T1000 (cell line): ENCODE data around the gene SLC34A1.
A peak's percentile ranks its signal among the peaks of the same experiment; 100 is the strongest.
"Not testable (repeated sequence)": the region's sequence is repeated elsewhere in the genome, so short reads cannot be mapped to it uniquely, and the experiment has no call there.

Experiments
- DNase-seq: peaks from one replicate; lab custom pipeline; 2025; ENCODE audit warnings: mixed read lengths; lab: John Stamatoyannopoulos, UW

The SLC34A1 gene

GRCh38 chr5:177384134-177384533, at the start of gene SLC34A1:
Gene SLC34A1 (plus strand): TSS chr5:177384434. CDS start chr5:177385742, 1,308 bp downstream.
- DNase-seq = no peak

GRCh38 chr5:177334781-177335700, 49.2 kb upstream of the SLC34A1 start:
- no peak for DNase-seq

GRCh38 chr5:177335701-177336065, 48.6 kb upstream of the SLC34A1 start:
- no peak for DNase-seq

GRCh38 chr5:177336112-177336511, 48.1 kb upstream of the SLC34A1 start:
- no peak for DNase-seq

GRCh38 chr5:177336603-177337494, 47.4 kb upstream of the SLC34A1 start:
- no peak for DNase-seq

GRCh38 chr5:177338251-177339106, 45.8 kb upstream of the SLC34A1 start:
- no peak for DNase-seq

- no peak for DNase-seq
Measured at GRCh38 chr5:177339107-177339638, 45.1 kb upstream of the SLC34A1 start.

- not testable (repeated sequence) for DNase-seq
Measured at GRCh38 chr5:177343000-177343399, 41.2 kb upstream of the SLC34A1 start.

- DNase-seq = no peak
Measured at GRCh38 chr5:177343777-177344176, 40.5 kb upstream of the SLC34A1 start.

- DNase-seq = no peak
Measured at GRCh38 chr5:177344891-177345290, 39.3 kb upstream of the SLC34A1 start.

GRCh38 chr5:177346820-177347219, 37.4 kb upstream of the SLC34A1 start:
- DNase-seq = no peak

- DNase-seq = no peak
Measured at GRCh38 chr5:177347699-177348098, 36.5 kb upstream of the SLC34A1 start.

GRCh38 chr5:177349362-177349647, 34.9 kb upstream of the SLC34A1 start:
- DNase-seq = no peak

GRCh38 chr5:177349762-177350161, 34.5 kb upstream of the SLC34A1 start:
- no peak for DNase-seq

- no peak for DNase-seq
Measured at GRCh38 chr5:177350776-177351391, 33.4 kb upstream of the SLC34A1 start.

GRCh38 chr5:177351392-177352329, 32.6 kb upstream of the SLC34A1 start, which contains the start of gene LMAN2:
Gene LMAN2 (minus strand): TSS chr5:177351668. CDS start chr5:177351647, 21 bp downstream.
- DNase-seq = peak; percentile 90

GRCh38 chr5:177353093-177353492, 31.1 kb upstream of the SLC34A1 start:
- DNase-seq = no peak

- no peak for DNase-seq
Measured at GRCh38 chr5:177354256-177354655, 30.0 kb upstream of the SLC34A1 start.

- DNase-seq = no peak
Measured at GRCh38 chr5:177354711-177355110, 29.5 kb upstream of the SLC34A1 start.
